SU-DHL-6 (cell line): Measurements from ENCODE around the gene TSPAN1.

ENCODE experiments used
- H2AFZ ChIP-seq: fragments of 200-600 bp; sonication (generic); 2 replicates; pipeline ENCODE4 v1.6.1; 2014; ENCODE audit warnings: low read depth, mild to moderate bottlenecking, moderate library complexity, mixed read lengths, antibody characterized with exemption, low read length; ENCODE audit not compliant: severe bottlenecking
- H3F3A ChIP-seq: fragments of 200-600 bp; shearing (Covaris generic); 2 replicates; pipeline ENCODE4 v1.6.0; 2016; ENCODE audit warnings: antibody characterized with exemption, mild to moderate bottlenecking; ENCODE audit not compliant: insufficient read depth
- H3K27ac ChIP-seq: fragments of 200-600 bp; sonication (generic); 2 replicates; pipeline ENCODE4 v1.5.1; 2016; ENCODE audit warnings: low read depth, mild to moderate bottlenecking, low read length, moderate library complexity, mixed read lengths
- H3K27me3 ChIP-seq: fragments of 200-600 bp; sonication (generic), shearing (Covaris generic); 2 replicates; pipeline ENCODE4 v1.6.0; 2014; ENCODE audit warnings: mild to moderate bottlenecking, low read length
- H3K36me3 ChIP-seq: fragments of 200-600 bp; sonication (generic); 2 replicates; pipeline ENCODE4 v1.6.1; 2014; ENCODE audit warnings: mild to moderate bottlenecking, low read length, mixed read lengths
- H3K4me2 ChIP-seq: fragments of 300-600, 200-600 bp; shearing (Covaris generic), sonication (generic); 2 replicates; pipeline ENCODE4 v1.6.0; 2014; ENCODE audit warnings: low read length, low read depth, mild to moderate bottlenecking; ENCODE audit not compliant: poor library complexity, severe bottlenecking
- H3K4me3 ChIP-seq: fragments of 200-600 bp; sonication (generic); 2 replicates; pipeline ENCODE4 v1.5.1; 2014; ENCODE audit warnings: antibody characterized with exemption, low read length, mild to moderate bottlenecking, mixed read lengths; ENCODE audit not compliant: insufficient read depth, poor library complexity, severe bottlenecking
- H3K79me2 ChIP-seq: fragments of 200-600 bp; sonication (generic); 2 replicates; pipeline ENCODE4 v1.6.1; 2014; ENCODE audit warnings: mild to moderate bottlenecking, low read length, moderate library complexity; ENCODE audit not compliant: insufficient read depth
- H3K9ac ChIP-seq: fragments of 200-600 bp; sonication (generic); 2 replicates; pipeline ENCODE4 v1.7.0; 2014; ENCODE audit warnings: mild to moderate bottlenecking, low read length
- H3K9me2 ChIP-seq: fragments of 200-600 bp; sonication (generic); replicated peaks from 2 replicates; pipeline ENCODE4 v1.6.1; 2014; ENCODE audit warnings: low read length; ENCODE audit not compliant: insufficient read depth
- H3K9me3 ChIP-seq: fragments of 200-600 bp; sonication (generic); 2 replicates; pipeline ENCODE4 v1.6.1; 2014; ENCODE audit warnings: low read length, mixed read lengths; ENCODE audit not compliant: insufficient read depth
- H4K20me1 ChIP-seq: fragments of 200-600 bp; sonication (generic); 2 replicates; pipeline ENCODE4 v1.6.1; 2014; ENCODE audit warnings: low read depth, mild to moderate bottlenecking, antibody characterized with exemption, low read length, moderate library complexity, mixed read lengths
- CTCF ChIP-seq: fragments of 200-600 bp; sonication (generic); IDR thresholded peaks from one replicate; pipeline ENCODE4 v1.5.1; 2017; ENCODE audit warnings: antibody characterized with exemption, mild to moderate bottlenecking, low read length, moderate library complexity; ENCODE audit not compliant: insufficient read depth, poor library complexity, severe bottlenecking
- EZH2phosphoT487 ChIP-seq: fragments of 200-600 bp; sonication (generic), shearing (Covaris generic); conservative IDR thresholded peaks from 2 replicates; pipeline ENCODE4 v1.6.1; 2018; ENCODE audit warnings: mild to moderate bottlenecking, antibody characterized with exemption, low read length, moderate library complexity, mixed read lengths

Gene TSPAN1

GRCh38 chr1:46174448-46175231 lies at the start of gene TSPAN1:
Gene TSPAN1 (plus strand): TSS chr1:46175087. CDS start chr1:46181108, 6,021 bp downstream.
- Histone ChIP-seq H3K4me3 (no peak within 1 kb of the TSS), H3K27ac (no peak within 1 kb of the TSS), H3K36me3 (no peaks in the 10 kb centered on the region), H3F3A (no peaks in the 10 kb centered on the region), H3K4me2 (no peak within 1 kb of the TSS), H3K9me2 (no peaks in the 10 kb centered on the region), H3K79me2 (no peaks in the 10 kb centered on the region), H2AFZ (no peak within 1 kb of the TSS), H3K9me3 (no peaks in the 10 kb centered on the region), H3K27me3 (no peaks in the 10 kb centered on the region), H3K9ac (no peak within 1 kb of the TSS), H4K20me1 (no peaks in the 10 kb centered on the region)
- TF ChIP-seq CTCF (no peak), EZH2phosphoT487 (no peak)

- no peak for TF ChIP-seq EZH2phosphoT487
- TF ChIP-seq CTCF = no peak
- 0 out of 2 replicates have a peak, but pooled peaks cover 9% of the 10 kb centered on the region for H3F3A ChIP-seq
- no peak overlapping the region for H3K4me2 ChIP-seq
- no peaks in the 10 kb centered on the region for H3K27me3 ChIP-seq
- H3K9ac ChIP-seq = no peak overlapping the region
- no peak overlapping the region for H3K27ac ChIP-seq
- H4K20me1 ChIP-seq = 0 out of 2 replicates have a peak, but pooled peaks cover 4% of the 10 kb centered on the region
- H3K79me2 ChIP-seq = no peaks in the 10 kb centered on the region; the same call in 1 of the 2 replicates
- no peaks in the 10 kb centered on the region for H3K36me3 ChIP-seq
- no peak overlapping the region for H2AFZ ChIP-seq
- H3K4me3 ChIP-seq = no peak overlapping the region
- no peaks in the 10 kb centered on the region for H3K9me2 ChIP-seq
- H3K9me3 ChIP-seq = no peaks in the 10 kb centered on the region
Observed at GRCh38 chr1:46128344-46128743, 46.5 kb upstream of the TSPAN1 start.

GRCh38 chr1:46130121-46130520 lies 44.8 kb upstream of the TSPAN1 start:
- H2AFZ ChIP-seq = no peak overlapping the region
- H3K9ac ChIP-seq = peak overlapping the region; percentile 43; the same call in 1 of the 2 replicates
- H3K9me2 ChIP-seq = no peaks in the 10 kb centered on the region
- H3K4me2 ChIP-seq = peak overlapping the region; percentile 99
- no peaks in the 10 kb centered on the region for H3K9me3 ChIP-seq
- no peaks in the 10 kb centered on the region for H3K27me3 ChIP-seq
- no peaks in the 10 kb centered on the region for H3K36me3 ChIP-seq
- no peak overlapping the region for H3K27ac ChIP-seq
- H3F3A ChIP-seq = peaks cover 20% of the 10 kb centered on the region; the same call in 1 of the 2 replicates
- no peak for TF ChIP-seq CTCF
- 0 out of 2 replicates have a peak, but pooled peaks cover 4% of the 10 kb centered on the region for H4K20me1 ChIP-seq
- no peaks in the 10 kb centered on the region; the same call in 1 of the 2 replicates for H3K79me2 ChIP-seq
- H3K4me3 ChIP-seq = peak overlapping the region; percentile 99
